ENCODE results near the gene FAM229A. TPM values are rescaled to one million over a fixed set of nuclear protein-coding genes. Genes with fewer than 3 reads are reported as not detected.

The FAM229A gene
- total RNA-seq, 2 donors from 2014 or later = 9.2 to 14.0 TPM

GRCh38 chr1:32327204-32327603, 35.1 kb downstream of the FAM229A start:
- ATAC-seq (replicated peaks in 1 of 2) (no peak), DNase-seq (no peak)
- Mint-ChIP-seq H3K27ac (no peak overlapping the region), H3K4me3 (no peak overlapping the region), H3K9me3 (no peaks in the 10 kb centered on the region), H3K27me3 (ENCODE audit: low read depth) (no peaks in the 10 kb centered on the region), H3K36me3 (ENCODE audit: insufficient read depth in 2 of 2) (peaks cover 7 to 15% of the 10 kb centered on the region in 2 donors), H3K4me1 (ENCODE audit: low read depth) (peaks cover 16% of the 10 kb centered on the region)

GRCh38 chr1:32321712-32322291, 40.5 kb downstream of the FAM229A start:
- DNase-seq = no peak
- peaks cover 5 to 17% of the 10 kb centered on the region in 2 donors for H3K36me3 Mint-ChIP-seq (ENCODE audit: insufficient read depth in 2 of 2)

GRCh38 chr1:32318127-32318869, 44.0 kb downstream of the FAM229A start:
- Mint-ChIP-seq H3K4me1 (ENCODE audit: low read depth) (peaks cover 27% of the 10 kb centered on the region), H3K4me3 (no peak overlapping the region), H3K36me3 (ENCODE audit: insufficient read depth in 2 of 2) (peaks cover 5 to 18% of the 10 kb centered on the region in 2 donors), H3K27ac (no peak overlapping the region), H3K9me3 (no peaks in the 10 kb centered on the region), H3K27me3 (ENCODE audit: low read depth) (no peaks in the 10 kb centered on the region)
- DNase-seq (no peak), ATAC-seq (replicated peaks in 1 of 2) (no peak)

More at GRCh38 chr1:32321712-32322291, 40.5 kb downstream of the FAM229A start:
- Mint-ChIP-seq H3K9me3 (no peaks in the 10 kb centered on the region), H3K4me1 (ENCODE audit: low read depth) (peaks cover 34% of the 10 kb centered on the region), H3K27me3 (ENCODE audit: low read depth) (no peaks in the 10 kb centered on the region), H3K27ac (peak overlapping the region; percentile 86), H3K4me3 (peak overlapping the region; percentile 40 to 56)
- ATAC-seq (replicated peaks in 1 of 2) = peak; percentile 40 to 50

GRCh38 chr1:32316903-32317277, 45.4 kb downstream of the FAM229A start:
- Mint-ChIP-seq H3K36me3 (ENCODE audit: insufficient read depth in 2 of 2) (peaks cover 4 to 18% of the 10 kb centered on the region in 2 donors), H3K27ac (peak overlapping the region; percentile 59), H3K9me3 (no peaks in the 10 kb centered on the region)

GRCh38 chr1:32311709-32312393, 50.4 kb downstream of the FAM229A start:
- Mint-ChIP-seq H3K4me1 (ENCODE audit: low read depth) (peaks cover 48% of the 10 kb centered on the region), H3K4me3 (no peak overlapping the region), H3K36me3 (ENCODE audit: insufficient read depth in 2 of 2) (peaks cover 4 to 13% of the 10 kb centered on the region in 2 donors), H3K27me3 (ENCODE audit: low read depth) (no peaks in the 10 kb centered on the region), H3K9me3 (no peaks in the 10 kb centered on the region), H3K27ac (peak overlapping the region; percentile 27)
- DNase-seq (no peak), ATAC-seq (replicated peaks in 1 of 2) (peak in 1 of 2 donors; percentile 30)

More at GRCh38 chr1:32316903-32317277, 45.4 kb downstream of the FAM229A start:
- no peak for DNase-seq
- no peaks in the 10 kb centered on the region for H3K27me3 Mint-ChIP-seq (ENCODE audit: low read depth)
- H3K4me1 Mint-ChIP-seq (ENCODE audit: low read depth) = peaks cover 19% of the 10 kb centered on the region
- H3K4me3 Mint-ChIP-seq = no peak overlapping the region
- ATAC-seq (replicated peaks in 1 of 2) = no peak

Other genes starting within 250 kb of the FAM229A start
- 100 to 1,000 TPM in 1 of 2 donors, 10 to 100 TPM in 1; 97.1 to 113 TPM for gene TXLNA, start 182.8 kb downstream of the FAM229A start, total RNA-seq
- gene CCDC28B, start 161.9 kb downstream of the FAM229A start, total RNA-seq = 10 to 100 TPM; 20.0 to 24.6 TPM
- gene IQCC, start 156.8 kb downstream of the FAM229A start, total RNA-seq = 1 to 10 TPM; 3.7 to 4.6 TPM
- under 1 TPM in 1 of 2 donors, not detected in 1; 0.21 TPM for gene DCDC2B, start 153.4 kb downstream of the FAM229A start, total RNA-seq
- gene TMEM234, start 140.1 kb downstream of the FAM229A start, total RNA-seq = 10 to 100 TPM in 1 of 2 donors, 1 to 10 TPM in 1; 9.8 to 10.5 TPM
- 100 to 1,000 TPM; 241 to 276 TPM for gene EIF3I, start 140.1 kb downstream of the FAM229A start, total RNA-seq
- gene FAM167B, start 115.3 kb downstream of the FAM229A start, total RNA-seq = 1 to 10 TPM; 1.6 to 1.9 TPM
- 100 to 1,000 TPM; 227 to 254 TPM for gene LCK, start 111.2 kb downstream of the FAM229A start, total RNA-seq
- gene HDAC1, start 70.4 kb downstream of the FAM229A start, total RNA-seq = 100 to 1,000 TPM; 149 to 157 TPM
- 10 to 100 TPM; 12.3 to 14.9 TPM for gene MARCKSL1, start 26.3 kb downstream of the FAM229A start, total RNA-seq
- 1 to 10 TPM; 1.2 to 1.9 TPM for gene TSSK3, start 54 bp upstream of the FAM229A start, total RNA-seq
- 10 to 100 TPM; 50.6 to 67.7 TPM for gene BSDC1, start 32.0 kb upstream of the FAM229A start, total RNA-seq
- gene ZBTB8B, start 102.6 kb upstream of the FAM229A start, total RNA-seq = not detected
- 1 to 10 TPM in 1 of 2 donors, under 1 TPM in 1; 0.56 to 1.8 TPM for gene ZBTB8A, start 176.9 kb upstream of the FAM229A start, total RNA-seq